T-helper 22 cell (primary cell): Measurements from ENCODE around the gene ZBTB7A.

Experiments used
- DNase-seq: peaks from one replicate; pipeline ENCODE4 v3.0.0-alpha.2; 2020; ENCODE audit warnings: low read depth

The ZBTB7A gene

DNA sequence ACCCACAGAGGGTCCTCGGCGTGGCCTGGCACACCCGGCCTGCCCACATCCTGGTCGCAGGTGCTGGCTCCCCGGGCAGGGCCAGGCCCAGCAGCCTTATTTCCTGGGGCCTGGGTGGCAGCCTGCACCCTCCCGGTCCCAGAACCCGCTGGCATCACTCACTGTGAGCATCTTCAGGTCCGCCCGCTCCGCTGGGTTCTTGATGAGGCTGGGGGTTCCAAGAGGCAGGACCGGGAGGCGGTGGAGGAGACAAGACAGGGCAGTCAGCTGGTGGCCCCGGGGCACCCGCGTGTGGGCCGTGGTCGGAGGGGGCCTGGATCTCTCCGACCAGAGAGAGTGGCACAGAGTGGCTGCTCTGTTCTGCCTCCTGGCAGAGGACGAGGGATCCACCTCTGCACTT lies 27.6 kb upstream of the ZBTB7A start:
- DNase-seq: no peak

DNA sequence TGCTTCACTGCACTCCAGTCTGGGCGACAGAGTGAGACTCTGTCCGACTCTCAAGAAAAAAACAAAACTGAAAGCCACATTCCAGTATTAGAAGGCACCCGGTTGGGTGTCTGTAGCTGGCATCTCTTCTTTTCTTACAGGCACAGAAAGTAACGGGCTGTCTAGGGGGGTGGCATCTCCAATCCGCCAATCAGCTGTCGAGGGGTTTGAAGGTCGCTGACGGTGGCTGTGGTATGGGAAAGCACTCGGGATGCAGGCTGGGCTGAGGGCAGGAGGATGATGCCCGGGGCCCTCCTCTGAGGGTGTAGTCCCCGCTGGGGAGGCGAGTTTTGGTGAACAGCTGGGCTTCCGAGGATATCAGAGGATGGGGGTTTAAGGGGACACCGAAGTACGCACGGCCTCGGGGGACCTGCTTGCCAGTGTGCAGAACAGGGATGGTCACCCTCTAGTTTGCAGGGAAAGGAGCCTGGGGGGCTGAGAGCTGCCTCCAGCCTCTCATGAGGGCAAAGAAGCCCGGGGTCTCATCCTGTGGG lies 27.0 kb upstream of the ZBTB7A start:
- DNase-seq: no peak

DNA sequence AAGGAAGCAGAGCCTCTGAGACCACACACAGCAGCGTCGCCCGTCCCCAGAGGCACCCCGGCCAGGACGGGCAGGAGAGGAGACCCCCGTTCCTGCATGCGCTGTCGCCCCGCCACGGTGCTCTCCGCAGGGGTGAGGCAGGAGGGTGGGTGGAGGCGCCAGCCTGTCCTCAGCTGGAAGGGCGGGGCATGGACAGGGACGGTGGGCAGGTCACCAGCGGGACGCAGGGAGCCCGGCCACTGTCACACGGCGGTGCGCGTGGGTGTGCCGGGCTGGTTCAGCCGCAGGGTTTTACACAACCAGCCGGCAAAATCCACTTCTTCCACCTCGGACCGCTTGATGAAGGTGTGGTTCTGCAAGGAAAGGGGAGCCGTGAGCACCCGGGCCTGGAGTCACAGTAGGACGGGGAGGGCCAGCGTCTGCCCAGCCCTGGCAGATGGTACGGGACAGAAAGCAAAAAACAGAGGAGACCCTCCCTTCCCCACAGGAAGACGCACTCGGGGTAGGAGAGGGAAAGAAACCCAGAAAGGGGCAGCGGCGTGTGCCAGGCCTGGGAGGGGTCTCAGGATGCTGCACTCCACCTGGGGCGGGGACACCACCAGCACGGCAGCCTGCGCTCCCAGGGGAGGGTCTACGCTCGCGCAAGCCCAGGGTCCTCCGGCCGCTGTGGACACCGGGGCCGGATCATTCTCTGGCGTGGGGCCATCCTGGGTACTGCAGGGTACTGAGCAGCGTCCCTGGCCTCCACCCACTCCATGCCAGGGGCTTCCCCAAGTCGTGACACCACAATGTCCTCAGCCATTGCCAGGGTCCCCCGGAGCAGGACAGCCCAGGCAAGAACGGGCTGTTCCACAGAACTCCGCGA lies 23.9 kb upstream of the ZBTB7A start:
- DNase-seq: no peak

DNA sequence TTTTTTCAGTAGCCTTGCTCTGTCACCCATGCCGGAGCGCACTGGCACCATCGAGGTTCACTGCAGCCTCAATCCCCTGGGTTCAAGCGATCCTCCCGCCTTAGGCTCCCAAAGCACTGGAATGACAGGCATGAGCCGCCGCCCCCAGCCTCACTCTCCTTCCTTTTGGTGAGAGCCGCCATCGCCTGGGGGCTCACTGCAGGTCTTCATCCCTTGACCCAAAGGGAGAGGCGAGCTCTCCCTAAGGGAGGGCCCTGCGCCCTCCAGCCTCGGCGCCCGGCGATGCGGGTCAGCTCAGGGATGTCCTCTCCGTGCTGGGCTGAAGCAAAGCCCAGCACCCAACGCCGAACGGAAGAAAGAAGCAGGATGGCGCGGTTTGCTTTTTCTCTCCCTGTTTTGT lies 23.2 kb upstream of the ZBTB7A start:
- DNase-seq: no peak

DNA sequence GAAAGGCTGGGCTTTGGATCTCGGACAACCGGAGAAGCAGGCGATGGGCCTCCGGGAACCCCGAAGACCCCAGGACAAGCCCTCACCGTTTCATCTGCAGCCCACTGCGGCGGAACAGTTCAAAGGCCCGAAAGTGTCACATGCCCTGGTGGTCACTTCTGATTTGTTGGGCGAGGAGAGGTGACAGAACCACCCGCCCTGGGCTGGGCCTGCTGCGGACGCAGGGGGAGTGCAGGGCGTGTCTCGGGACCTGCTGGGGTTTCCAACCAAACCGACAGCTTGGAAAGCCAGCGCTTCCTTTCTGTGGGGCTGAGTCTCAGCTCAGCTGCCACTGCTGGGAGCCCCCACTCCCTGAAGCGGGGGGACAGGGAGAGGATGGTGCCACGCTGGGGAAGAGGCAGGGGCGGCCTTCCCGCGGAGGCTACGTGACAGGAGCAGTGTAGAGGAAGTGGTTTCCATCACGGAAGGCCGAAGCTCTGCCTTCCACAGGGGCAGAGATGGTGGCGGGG lies 22.8 kb upstream of the ZBTB7A start:
- DNase-seq: peak; percentile 42

DNA sequence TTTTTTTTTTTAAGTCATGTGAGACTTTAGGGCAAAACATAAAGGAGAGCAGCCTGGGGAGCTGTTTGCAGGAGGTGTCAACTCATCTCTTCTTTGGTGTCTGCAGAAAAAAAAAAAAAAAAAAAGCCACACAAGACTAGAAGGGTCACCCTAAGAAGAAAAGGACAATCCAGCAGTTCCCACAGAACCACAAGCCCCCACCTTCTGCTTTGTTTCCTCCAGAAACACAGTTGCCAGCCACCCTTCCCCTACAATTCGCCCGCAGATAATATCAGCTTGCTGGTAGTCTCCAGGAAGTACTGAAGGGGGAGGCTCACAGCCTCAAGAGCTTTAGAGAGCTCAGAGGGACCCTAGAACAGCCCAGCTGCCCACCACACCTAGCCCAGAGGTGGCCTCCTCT lies 22.3 kb upstream of the ZBTB7A start:
- DNase-seq: peak; percentile 61

DNA sequence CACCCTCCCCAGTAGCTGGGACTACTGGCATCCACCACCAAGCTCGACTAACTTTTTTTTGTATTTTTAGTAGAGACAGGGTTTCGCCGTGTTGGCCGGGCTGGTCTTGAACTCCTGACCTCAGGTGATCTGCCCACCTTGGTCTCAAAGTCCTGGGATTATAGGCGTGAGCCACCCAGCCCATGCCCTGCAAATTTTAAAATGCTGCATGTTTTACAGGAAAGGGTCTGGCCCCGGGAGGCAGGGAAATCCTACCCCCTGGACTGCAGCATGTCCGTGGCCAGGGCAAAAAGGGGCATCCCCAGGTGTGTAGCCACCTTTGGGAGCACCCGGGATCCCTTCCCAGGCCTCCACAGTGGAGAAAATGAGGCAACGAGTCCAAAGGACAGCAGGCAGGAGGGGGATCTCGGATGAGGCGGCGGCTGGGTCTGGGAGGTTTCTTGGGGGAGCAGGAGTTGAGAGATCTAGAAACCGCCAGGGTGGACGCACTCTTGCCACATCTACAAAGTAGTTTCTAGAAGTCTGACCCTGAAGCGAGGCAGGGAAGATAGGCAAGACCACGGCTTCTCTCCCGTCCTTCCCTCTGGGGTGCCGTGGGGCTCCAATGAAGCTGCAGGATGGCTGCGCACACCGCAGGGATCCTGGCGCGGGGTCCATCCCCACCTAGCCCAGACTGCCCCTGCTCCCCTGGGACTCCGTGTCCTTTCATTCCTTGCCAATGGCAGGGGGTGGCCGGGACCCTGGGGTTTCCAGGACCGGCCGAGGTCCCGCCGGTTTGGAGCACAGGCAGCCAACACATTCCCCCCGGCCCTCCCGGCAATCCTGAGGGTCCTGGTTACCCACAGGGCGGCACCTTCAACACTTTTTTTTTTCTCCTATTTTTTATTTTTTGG lies 21.3 kb upstream of the ZBTB7A start:
- no peak for DNase-seq

DNA sequence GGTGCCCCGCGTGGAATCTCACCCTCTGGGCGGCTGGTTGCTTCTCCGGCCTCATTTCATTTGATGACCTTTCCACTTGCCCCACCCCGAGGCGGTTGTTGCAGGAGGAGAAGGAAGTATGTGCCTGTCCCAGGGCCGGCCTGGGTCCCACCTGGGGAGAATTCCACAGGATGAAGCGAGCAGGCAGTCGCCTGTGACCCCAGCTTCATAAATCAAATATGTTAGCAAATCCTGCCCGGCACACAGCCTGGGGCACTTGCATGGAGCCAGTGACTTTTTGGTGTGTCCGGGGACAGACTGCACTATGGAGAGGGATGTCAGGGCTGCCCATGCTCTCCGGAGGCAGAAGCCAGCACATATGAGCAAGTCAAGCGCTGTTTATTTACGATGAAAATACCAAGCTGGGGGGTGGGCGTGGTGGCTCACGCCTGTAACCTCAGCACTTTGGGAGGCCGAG lies 19.7 kb upstream of the ZBTB7A start:
- no peak for DNase-seq

DNA sequence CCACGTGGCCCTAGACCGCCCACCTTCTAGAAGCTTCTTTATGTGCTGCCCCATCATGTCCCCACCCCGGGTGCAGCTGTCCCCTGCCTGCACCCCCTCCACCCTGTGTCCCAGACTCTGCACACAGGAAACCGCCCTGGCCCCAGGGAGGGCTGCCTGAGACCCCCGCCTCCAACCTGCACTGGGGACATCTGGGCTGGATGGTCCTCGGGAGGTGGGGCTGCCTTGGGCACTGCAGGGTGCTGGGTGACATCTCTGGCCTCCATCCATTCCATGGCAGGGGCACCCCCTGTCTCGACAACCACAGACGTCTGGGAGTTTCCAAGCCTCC lies 17.8 kb upstream of the ZBTB7A start:
- no peak for DNase-seq

DNA sequence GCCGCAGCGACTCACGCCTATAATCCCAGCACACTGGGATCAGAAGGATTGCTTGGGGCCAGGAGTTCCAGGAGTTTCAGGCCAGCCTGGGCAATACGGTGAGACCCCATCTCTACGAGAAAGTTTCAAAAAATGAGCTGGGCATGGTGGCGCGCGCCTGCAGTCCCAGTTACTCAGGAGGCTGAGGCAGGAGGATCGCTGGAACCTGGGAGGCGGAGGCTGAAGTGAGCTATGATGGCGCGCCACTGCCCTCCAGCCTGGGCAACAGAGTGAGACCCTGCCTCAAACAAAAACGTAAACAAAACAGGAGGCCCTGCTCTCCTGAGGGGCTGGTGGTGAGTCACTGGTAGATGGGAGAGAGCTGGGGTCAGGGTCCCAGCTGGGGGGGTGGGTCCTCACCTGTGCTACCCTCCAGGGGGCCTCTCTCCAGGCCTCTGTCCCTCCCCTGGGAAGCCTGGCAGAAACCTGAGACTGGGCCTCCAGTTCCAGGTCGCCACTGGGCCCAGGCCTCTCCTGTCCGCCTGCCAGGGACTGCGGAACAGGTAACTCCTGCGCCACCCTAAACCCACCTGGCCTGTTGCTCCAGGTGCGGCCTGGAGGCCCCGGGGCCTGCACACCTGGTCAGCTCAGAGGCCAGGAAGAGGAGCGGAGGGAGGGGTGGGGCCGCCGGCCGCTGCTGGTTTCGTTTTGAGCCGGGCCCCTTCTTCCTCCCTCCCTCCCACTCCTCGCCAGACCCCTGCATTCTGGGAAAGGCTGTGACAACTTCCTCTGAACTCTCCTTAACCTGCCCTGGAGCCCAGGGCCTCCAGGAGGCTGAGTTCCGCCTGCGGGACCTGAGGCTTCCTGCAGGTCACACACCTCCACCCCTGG lies 17.2 kb upstream of the ZBTB7A start:
- no peak for DNase-seq

DNA sequence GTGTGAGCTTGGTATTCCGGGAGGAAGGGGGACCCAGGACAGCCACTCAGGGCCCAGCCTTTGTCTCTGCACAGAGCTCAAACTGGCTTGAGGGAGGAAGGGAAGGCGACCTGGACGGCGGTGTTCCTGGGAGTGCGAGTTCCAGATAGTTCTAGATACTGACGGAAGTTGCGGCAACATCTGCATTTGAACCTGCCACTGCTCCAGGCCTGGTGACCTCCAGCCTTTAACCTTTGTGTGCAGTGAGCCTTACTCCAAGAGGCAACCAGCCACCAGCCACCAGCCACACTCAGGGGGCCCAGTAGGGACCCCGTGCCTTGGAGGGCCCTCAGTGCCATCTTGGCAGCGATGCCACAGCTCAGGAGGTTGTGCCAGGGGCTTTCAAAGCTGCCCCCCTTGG lies 15.5 kb upstream of the ZBTB7A start:
- no peak for DNase-seq

DNA sequence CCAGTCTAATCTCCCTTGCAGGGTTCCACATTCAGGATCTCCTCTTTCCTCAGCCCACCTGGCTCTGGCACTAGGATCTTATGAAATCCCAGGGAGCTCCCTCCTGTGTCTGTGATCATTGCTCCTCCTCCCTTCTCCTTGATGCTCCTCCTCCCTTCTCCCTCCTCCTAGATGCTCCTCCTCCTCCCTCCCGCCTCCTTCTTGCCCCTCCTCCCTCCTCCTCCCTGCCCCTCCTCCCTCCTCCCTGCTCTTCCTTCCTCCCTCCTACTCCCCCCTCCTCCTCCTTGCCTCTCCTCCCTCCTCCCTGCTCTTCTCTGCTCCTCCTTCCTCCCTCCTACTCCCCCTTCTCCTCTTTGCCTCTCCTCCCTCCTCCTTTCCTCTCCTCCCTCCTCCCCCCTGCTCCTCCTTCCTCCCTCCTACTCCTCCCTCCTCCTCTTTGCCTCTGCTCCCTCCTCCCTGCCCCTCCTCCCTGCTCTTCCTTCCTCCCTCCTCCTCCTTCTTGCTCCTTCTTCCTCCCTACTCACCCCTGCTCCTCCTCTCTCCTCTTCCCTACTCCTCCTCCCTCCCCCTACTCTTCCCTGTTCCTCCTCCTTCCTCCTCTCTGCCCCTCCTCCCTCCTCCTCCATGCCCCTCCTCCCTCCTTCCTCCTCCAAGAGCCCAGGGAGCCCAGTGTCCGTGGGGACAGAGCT lies 14.9 kb upstream of the ZBTB7A start:
- no peak for DNase-seq

DNA sequence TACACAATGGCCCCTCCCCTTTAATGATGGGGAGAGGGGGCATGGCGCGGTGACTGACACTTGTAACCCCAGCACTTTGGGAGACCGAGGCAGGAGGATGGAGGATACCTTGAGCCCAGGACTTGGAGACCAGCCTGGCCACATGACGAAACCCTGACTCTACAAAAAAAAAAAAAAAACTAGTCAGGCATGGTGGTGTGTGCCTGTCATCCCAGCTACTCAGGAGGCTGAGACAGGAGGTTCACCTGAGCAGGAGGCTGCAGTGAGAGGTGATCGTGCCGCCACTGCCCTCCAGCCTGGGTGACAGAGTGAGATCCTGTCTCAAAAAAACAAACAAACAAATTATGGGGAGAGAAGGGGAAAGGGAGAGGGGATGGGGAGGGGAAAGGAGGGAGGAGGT lies 13.8 kb upstream of the ZBTB7A start:
- no peak for DNase-seq

DNA sequence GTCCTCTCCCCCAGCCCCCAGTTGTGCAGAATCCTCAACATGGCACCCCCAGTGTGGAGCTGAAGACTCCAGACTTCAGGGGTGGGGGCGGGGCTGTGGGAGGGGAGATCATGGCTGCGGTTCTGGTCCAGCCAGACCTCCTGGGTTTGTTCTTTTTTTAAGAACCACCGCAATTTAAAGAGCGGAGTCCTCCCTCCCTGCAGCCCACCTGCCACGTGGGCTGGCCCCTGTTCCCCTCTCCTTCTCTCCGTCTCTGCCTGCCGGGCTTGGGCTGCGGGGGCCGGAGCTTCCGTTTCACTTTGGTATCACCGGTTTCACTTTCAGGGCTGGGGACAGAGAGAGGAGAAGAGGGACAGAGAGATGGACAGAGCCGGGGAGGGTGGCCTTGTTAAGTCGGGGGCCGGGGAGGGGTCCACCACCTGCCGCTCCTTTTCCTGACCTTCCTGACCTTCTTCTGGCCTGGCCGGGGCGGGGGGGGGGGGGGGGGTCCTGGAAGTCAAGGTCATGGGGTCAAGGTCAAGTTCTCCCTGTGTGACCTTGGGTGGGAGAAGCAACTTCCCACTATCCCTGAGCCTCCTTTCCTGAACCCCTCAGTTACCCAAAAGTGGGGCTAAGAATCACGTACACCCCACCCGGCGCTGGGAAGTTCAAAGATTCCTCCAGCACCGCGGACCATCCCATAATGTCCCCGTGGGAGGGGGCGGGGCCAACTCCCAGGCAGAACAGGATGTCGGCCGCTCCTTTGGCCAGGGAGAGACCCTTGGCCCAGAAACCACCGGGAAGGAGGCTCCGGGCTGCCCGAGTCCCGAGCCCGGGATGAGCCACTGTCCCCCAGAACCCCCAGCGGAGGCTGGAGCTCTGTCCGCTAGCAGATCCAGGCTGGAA lies 11.3 kb upstream of the ZBTB7A start:
- no peak for DNase-seq

DNA sequence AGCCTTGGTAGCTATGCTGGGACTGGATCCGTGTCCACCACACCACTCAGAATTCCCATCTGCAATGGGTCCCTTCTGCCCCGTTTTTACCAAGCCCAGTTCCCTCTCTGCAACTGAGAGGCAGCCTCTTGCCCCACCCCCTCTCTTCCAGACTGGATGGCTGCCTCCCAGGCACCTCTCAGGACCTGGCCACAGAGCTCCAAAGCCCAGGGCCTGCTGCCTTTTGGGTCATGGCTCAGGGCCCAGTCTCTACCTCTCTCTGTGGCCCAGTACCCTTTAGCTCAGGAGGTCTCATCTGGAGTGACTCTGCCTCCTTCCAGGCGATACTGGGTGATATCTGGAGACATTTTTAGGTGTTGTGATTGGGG lies 10.3 kb upstream of the ZBTB7A start:
- DNase-seq: no peak

DNA sequence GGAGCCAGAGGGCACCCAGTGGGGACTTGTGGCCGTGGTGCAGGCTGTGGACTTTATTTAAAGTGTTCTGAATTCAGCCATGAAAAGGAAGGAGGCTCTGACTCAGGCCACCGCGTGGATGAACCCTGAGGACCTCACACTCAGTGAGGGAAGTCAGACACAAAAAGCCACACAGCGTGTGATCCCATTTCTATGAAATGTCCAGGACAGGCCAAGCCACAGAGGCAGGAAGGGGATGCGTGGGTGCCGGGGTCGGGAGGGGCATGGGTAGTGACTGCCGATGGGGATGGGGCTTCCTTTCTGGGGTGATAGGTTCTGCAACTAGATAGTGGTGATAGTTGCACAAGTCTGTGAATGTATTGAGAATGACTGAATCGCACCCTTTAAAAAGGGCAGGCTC lies 8.7 kb upstream of the ZBTB7A start:
- no peak for DNase-seq

DNA sequence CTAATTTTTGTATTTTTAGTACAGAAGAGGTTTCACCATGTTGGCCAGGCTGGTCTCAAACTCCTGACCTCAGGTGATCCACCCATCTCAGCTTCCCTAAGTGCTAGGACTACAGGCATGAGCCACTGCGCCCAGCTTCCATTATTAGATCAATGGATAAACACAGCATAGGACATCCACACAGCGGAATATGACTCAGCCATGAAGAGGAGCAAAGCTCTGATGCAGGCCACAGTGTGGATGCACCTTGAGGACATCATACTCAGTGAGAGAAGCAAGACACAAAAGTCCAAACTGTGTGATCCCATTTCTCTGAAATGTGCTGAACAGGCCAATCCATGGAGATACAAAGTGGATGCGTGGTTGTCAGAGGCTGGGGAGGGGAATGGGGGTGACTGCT lies 4.9 kb upstream of the ZBTB7A start:
- no peak for DNase-seq

DNA sequence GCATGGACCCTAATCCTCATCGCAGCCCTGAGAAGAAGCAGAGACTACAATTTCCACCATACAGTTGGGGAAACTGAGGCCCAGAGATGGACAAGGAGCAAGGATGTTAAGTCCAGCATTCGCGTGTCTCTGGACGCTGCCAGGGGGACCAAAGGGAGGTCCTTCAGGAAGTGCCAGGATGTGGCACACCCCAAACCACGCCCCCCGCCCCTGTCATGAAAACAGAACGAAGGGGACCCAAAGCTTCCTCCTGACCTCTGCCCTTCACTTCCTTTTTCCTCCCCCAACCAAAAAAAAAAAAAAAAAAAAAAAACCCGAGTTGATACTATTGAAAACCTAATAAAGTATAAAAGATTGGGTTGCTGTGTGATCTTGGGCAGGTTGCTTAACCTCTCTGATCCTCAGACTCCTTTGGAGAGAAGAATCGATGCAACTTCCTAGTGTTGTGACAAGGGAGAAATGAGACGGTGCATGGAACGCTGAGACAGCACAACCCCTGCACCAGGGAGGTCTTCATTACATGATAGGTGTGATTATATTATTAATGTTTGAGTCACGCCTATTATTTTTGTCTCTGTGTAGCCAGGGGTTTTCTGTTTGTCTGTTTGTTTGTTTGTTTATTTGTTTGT lies 2.7 kb upstream of the ZBTB7A start:
- DNase-seq: peak; percentile 38

DNA sequence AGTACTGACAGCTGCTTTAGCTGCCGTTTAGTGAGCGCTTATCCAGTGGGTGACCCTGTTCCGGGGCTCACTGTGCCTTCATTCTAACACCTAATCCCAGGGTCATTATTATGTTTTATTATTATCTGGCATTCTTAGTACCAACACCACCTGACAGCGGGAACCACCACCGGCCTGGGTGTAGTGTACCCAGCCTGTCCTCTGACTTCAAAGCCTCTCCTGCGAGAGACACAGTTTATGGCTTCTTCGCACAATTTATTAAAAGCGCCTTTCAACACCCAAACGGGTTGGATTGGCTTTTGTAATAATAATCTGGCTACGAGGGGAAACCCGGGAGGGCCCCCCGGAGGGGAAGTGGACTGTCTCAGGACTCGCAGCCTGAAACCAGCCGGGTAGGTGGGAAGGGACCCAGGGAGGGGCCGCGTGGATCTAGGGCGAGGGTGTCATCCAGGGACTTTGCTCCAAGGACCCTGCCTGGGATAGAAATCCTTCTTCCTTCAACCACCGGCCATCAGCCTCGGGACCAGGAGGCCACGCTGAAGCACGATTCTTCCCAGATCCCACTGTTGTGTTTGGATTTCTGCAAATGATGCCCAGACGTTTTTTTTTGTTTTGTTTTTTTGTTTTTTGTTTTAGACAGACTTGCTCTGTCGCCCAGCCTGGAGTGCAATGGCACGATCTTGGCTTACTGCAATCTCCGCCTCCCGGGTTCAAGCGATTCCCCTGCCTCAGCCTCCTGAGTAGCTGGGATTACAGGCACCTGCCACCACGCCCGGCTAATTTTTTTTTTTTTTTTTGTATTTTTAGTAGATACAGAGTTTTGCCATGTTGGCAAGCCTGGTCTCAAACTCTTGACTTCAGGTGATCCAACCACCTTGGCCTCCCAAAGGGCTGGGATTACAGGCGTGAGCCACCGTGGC lies 1.6 kb upstream of the ZBTB7A start:
- DNase-seq: no peak
